Panc1 (cell line): Measurements from ENCODE around the gene HOXB3. TPM values are rescaled to one million over a fixed set of nuclear protein-coding genes. Genes with fewer than 3 reads are reported as not detected.

ENCODE experiments used
- ATAC-seq: fragments of 200-7000 bp; cut with Tn5 transposase; 2 replicates; pipeline ENCODE4 v1.9.1; 2020; ENCODE audit warnings: mild to moderate bottlenecking, moderate library complexity
- BruUV-seq: library from RNA; stranded (reverse); fragments of 400-500 nt; replicated peaks from 2 replicates; lab custom pipeline; 2021; lab: Mats Ljungman, UMichigan
- CTCF ChIA-PET: fragments of 300-600 bp; sonication (Branson Sonifier 250); formaldehyde crosslinking; loops from one replicate; lab custom pipeline; 2022; ENCODE audit warnings: antibody characterized with exemption; lab: Charles Lee
- POLR2A ChIA-PET: fragments of 300-600 bp; sonication (Branson Sonifier 250); formaldehyde crosslinking; loops from one replicate; lab custom pipeline; 2022; ENCODE audit warnings: antibody characterized with exemption; lab: Charles Lee
- DNase-seq: peaks from one replicate; pipeline ENCODE4 v3.0.0-alpha.2; 2010; ENCODE audit warnings: low read depth, low spot score
- H3K27ac ChIP-seq: 2 replicates; pipeline ENCODE4 v1.5.1; 2011; ENCODE audit warnings: mild to moderate bottlenecking, low read length, inconsistent platforms
- H3K27me3 ChIP-seq: fragments of 200-500 bp; sonication (Bioruptor generic); 2 replicates; pipeline ENCODE4 v1.6.0; 2014; ENCODE audit warnings: low read length, inconsistent platforms; ENCODE audit not compliant: control insufficient read depth, insufficient read depth
- H3K36me3 ChIP-seq: fragments of 200-500 bp; sonication (Bioruptor generic); 2 replicates; pipeline ENCODE4 v1.5.1; 2014; ENCODE audit warnings: inconsistent platforms, mild to moderate bottlenecking, low read length, moderate library complexity; ENCODE audit not compliant: control insufficient read depth, insufficient read depth
- H3K4me1 ChIP-seq: 2 replicates; pipeline ENCODE4 v1.5.1; 2011; ENCODE audit warnings: inconsistent platforms, mild to moderate bottlenecking, low read length, moderate library complexity; ENCODE audit not compliant: control insufficient read depth, insufficient read depth
- H3K4me3 ChIP-seq, 2 experiments: 2 replicates each; pipeline ENCODE4 v1.5.1; 2011 to 2012; ENCODE audit warnings: low read depth in 2 of 2, low read length in 2 of 2, mild to moderate bottlenecking in 2 of 2, inconsistent platforms in 1 of 2, moderate library complexity in 1 of 2
- H3K9me3 ChIP-seq: fragments of 200-500 bp; sonication (Bioruptor generic); 2 replicates; pipeline ENCODE4 v1.5.1; 2014; ENCODE audit warnings: low read depth, mild to moderate bottlenecking, inconsistent platforms, low read length, moderate library complexity; ENCODE audit not compliant: control insufficient read depth, insufficient read depth
- POLR2AphosphoS5 ChIP-seq: IDR thresholded peaks from 2 replicates; pipeline ENCODE4 v1.6.1; 2012; ENCODE audit warnings: mild to moderate bottlenecking, low read depth, low read length, moderate library complexity
- SIN3A ChIP-seq: IDR thresholded peaks from 2 replicates; pipeline ENCODE4 v1.6.1; 2012; ENCODE audit warnings: low read depth, mild to moderate bottlenecking, low read length, moderate library complexity, borderline replicate concordance; ENCODE audit not compliant: insufficient read depth
- TCF7L2 ChIP-seq: IDR thresholded peaks from 2 replicates; pipeline ENCODE4 v1.6.1; 2011; ENCODE audit warnings: mild to moderate bottlenecking, low read depth, low read length, inconsistent platforms
- in situ Hi-C: cut with HindIII; loops from 2 replicates; pipeline ENCODE4 v1.10.0; 2016; ENCODE audit warnings: low sequenced_read_pairs, low pct_unique_long_range_greater_than_20kb
- intact Hi-C: fragments of 100-400 bp; cut with micrococcal nuclease; formaldehyde crosslinking; loops from one replicate; pipeline ENCODE4 v1.10.0; 2022; ENCODE audit not compliant: unreplicated experiment
- total RNA-seq: library from RNA; stranded (reverse); gene quantifications from one replicate; pipeline ENCODE4 v1.2.1, GENCODE V29; 2021; ENCODE audit not compliant: unreplicated experiment
- TF ChIP-seq, protein P1 (sequence below), 2 experiments: IDR thresholded peaks; 2 replicates each; pipeline ENCODE4 v1.6.1; 2011 to 2012; ENCODE audit warnings: low read depth in 2 of 2, control low read depth in 1 of 2, low read length in 1 of 2, mild to moderate bottlenecking in 1 of 2, moderate library complexity in 1 of 2; ENCODE audit not compliant: insufficient read depth in 1 of 2
- TF ChIP-seq, protein P2 (sequence below): fragments of 450-650 bp; IDR thresholded peaks from 2 replicates; pipeline ENCODE4 v1.5.1; 2017; ENCODE audit warnings: mild to moderate bottlenecking

The HOXB3 gene
- total RNA-seq, 1 experiment from 2014 or later: 127 TPM

DNA sequence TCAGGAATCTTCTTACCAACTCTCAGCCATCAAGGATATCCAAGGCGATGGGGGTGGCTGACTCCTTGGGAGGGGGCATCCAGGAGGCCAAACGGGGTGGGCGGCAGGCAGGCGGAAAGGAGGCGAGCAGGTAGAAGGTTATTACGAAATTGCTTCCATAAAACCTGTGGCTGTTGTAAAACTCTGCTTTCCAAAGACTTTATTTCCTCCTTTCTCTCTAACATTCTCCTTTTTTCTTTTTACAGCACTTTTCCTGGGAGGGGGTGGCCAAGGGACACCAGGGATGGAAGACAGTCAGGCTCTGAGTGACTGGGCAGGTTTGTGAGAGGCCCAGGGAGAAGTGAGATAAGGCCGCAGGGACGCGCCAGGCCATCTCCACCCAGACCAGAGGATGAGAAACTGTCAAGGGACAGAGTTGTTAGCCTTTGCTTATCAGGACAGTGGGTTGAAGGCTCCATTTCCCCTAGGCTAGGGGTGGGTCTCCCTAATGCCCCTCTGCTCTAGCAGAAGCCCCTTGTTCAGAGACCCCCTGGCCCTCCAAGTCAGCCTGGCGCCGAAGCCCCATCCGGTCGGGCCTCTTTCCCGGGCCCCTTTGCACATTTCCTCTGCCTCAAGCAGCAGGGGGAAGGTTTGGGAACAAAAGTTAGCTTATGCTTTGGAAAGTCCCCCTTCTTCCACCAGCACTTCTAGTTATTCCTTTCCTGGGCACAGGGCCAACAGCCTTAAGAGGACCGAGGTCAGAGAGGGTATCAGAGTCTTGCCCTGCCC, 41.1 kb upstream of the HOXB3 start:
- no TSS peak for BruUV-seq
- Histone ChIP-seq H3K9me3 (no peaks in the 10 kb centered on the region), H3K4me1 (peaks cover 34% of the 10 kb centered on the region), H3K4me3 (no peak overlapping the region), H3K27me3 (no peaks in the 10 kb centered on the region), H3K27ac (no peak overlapping the region), H3K36me3 (peaks cover 10% of the 10 kb centered on the region; the same call in 1 of the 2 replicates)
- TF ChIP-seq TCF7L2 (no peak), POLR2AphosphoS5 (no peak)
- in situ Hi-C loops: no loop called here
- ChIA-PET CTCF (no interaction called here), POLR2A (no interaction called here)
- ATAC-seq (no peak), DNase-seq (no peak)
- intact Hi-C loops: no loop called here

DNA sequence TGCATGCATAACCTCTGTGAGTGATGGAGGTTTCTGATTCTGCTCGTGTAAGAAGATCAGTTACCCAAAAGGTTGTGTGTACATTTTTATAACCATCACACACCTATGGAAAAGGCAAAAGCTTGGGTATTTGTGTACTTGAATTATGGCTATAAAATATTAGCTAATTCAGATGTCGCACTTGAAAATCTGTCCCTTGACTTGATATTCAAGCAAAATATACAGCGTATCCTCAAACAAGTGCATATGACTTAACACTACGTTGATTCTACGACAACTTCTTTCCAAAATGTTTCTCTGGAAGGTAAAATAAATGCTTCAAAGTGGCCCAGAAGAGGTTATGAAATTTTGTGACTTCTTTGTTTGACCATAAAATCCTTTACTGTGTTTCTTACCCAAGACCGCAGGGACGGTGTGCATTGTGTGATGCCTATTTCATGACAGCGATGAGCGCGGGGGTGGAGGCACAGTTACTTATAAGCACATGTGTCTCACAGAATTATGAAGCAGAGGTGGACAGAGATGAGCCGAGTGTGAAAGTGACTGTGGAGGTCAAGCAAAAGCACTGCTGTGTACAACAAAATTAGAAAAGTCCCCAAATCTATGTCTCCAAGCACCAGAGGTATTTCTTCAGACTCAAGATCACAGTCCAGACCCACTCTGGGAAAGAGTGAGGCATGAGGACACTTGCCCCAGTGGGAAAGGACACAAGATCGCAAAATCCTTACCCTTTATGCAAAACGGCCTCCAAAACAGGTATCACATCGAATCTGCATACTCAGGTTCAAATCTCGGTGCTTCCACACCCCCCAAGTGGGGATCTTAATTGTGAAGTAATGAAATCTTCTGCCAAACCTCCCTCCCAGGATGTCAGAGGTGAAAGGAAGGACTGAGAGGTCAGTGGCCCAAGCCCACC, 40.2 kb upstream of the HOXB3 start:
- in situ Hi-C loops: no loop called here
- Histone ChIP-seq H3K4me1 (peaks cover 34% of the 10 kb centered on the region), H3K36me3 (0 out of 2 replicates have a peak, but pooled peaks cover 4% of the 10 kb centered on the region), H3K9me3 (no peaks in the 10 kb centered on the region), H3K27me3 (no peaks in the 10 kb centered on the region), H3K4me3 (no peak overlapping the region), H3K27ac (no peak overlapping the region)
- TF ChIP-seq, protein P1, sequence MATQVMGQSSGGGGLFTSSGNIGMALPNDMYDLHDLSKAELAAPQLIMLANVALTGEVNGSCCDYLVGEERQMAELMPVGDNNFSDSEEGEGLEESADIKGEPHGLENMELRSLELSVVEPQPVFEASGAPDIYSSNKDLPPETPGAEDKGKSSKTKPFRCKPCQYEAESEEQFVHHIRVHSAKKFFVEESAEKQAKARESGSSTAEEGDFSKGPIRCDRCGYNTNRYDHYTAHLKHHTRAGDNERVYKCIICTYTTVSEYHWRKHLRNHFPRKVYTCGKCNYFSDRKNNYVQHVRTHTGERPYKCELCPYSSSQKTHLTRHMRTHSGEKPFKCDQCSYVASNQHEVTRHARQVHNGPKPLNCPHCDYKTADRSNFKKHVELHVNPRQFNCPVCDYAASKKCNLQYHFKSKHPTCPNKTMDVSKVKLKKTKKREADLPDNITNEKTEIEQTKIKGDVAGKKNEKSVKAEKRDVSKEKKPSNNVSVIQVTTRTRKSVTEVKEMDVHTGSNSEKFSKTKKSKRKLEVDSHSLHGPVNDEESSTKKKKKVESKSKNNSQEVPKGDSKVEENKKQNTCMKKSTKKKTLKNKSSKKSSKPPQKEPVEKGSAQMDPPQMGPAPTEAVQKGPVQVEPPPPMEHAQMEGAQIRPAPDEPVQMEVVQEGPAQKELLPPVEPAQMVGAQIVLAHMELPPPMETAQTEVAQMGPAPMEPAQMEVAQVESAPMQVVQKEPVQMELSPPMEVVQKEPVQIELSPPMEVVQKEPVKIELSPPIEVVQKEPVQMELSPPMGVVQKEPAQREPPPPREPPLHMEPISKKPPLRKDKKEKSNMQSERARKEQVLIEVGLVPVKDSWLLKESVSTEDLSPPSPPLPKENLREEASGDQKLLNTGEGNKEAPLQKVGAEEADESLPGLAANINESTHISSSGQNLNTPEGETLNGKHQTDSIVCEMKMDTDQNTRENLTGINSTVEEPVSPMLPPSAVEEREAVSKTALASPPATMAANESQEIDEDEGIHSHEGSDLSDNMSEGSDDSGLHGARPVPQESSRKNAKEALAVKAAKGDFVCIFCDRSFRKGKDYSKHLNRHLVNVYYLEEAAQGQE (IDR thresholded peaks at IDR 0.05; ENCODE audit: insufficient read depth in 1 of 2, low read depth in 2 of 2, low read length in 1 of 2): no peak
- no peak; the same call in 1 of the 2 replicates for TF ChIP-seq POLR2AphosphoS5
- TF ChIP-seq, protein P2, sequence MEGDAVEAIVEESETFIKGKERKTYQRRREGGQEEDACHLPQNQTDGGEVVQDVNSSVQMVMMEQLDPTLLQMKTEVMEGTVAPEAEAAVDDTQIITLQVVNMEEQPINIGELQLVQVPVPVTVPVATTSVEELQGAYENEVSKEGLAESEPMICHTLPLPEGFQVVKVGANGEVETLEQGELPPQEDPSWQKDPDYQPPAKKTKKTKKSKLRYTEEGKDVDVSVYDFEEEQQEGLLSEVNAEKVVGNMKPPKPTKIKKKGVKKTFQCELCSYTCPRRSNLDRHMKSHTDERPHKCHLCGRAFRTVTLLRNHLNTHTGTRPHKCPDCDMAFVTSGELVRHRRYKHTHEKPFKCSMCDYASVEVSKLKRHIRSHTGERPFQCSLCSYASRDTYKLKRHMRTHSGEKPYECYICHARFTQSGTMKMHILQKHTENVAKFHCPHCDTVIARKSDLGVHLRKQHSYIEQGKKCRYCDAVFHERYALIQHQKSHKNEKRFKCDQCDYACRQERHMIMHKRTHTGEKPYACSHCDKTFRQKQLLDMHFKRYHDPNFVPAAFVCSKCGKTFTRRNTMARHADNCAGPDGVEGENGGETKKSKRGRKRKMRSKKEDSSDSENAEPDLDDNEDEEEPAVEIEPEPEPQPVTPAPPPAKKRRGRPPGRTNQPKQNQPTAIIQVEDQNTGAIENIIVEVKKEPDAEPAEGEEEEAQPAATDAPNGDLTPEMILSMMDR: no peak
- TF ChIP-seq SIN3A: no peak
- no peak for TF ChIP-seq TCF7L2
- ChIA-PET POLR2A (no interaction called here), CTCF (no interaction called here)
- no TSS peak for BruUV-seq
- intact Hi-C loops: no loop called here
- ATAC-seq (no peak), DNase-seq (no peak)
